Fibroblast of mammary gland (primary cell): Measurements from ENCODE around the gene RALGDS.

Experiments used
- DNase-seq: peaks from one replicate; pipeline ENCODE4 v3.0.0-alpha.2; 2010; ENCODE audit warnings: low read depth
- H3K4me3 ChIP-seq: 2 replicates; pipeline ENCODE4 v1.5.1; 2011; ENCODE audit warnings: low read depth, mild to moderate bottlenecking, low read length, moderate library complexity; ENCODE audit not compliant: control insufficient read depth
- TF ChIP-seq, protein P1 (sequence below): conservative IDR thresholded peaks from 2 replicates; pipeline ENCODE4 v1.5.1; 2011; ENCODE audit warnings: low read depth, low read length, inconsistent platforms; ENCODE audit not compliant: control insufficient read depth, insufficient read depth

RALGDS gene

DNA sequence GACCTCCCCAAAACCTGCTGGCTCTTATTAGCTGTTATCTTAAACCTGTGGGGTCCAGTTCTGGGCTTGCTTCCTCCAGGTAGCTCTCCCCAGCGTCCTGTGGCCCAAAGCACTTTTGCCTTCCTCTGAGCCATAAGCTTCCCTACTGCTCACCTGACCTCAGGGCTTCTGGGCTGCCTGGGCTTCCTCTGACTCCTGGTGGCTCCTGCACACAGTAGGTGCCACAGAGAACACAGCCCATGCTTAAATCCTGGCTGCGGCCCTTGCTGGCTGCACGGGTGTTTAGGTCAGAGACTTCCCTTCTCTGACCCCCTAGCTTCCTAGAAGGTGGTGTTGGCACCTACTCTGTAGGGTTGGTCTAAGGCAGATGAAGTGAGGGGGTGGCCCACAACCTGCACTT, 2.5 kb downstream of the RALGDS start:
- TF ChIP-seq, protein P1, sequence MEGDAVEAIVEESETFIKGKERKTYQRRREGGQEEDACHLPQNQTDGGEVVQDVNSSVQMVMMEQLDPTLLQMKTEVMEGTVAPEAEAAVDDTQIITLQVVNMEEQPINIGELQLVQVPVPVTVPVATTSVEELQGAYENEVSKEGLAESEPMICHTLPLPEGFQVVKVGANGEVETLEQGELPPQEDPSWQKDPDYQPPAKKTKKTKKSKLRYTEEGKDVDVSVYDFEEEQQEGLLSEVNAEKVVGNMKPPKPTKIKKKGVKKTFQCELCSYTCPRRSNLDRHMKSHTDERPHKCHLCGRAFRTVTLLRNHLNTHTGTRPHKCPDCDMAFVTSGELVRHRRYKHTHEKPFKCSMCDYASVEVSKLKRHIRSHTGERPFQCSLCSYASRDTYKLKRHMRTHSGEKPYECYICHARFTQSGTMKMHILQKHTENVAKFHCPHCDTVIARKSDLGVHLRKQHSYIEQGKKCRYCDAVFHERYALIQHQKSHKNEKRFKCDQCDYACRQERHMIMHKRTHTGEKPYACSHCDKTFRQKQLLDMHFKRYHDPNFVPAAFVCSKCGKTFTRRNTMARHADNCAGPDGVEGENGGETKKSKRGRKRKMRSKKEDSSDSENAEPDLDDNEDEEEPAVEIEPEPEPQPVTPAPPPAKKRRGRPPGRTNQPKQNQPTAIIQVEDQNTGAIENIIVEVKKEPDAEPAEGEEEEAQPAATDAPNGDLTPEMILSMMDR: no peak

DNA sequence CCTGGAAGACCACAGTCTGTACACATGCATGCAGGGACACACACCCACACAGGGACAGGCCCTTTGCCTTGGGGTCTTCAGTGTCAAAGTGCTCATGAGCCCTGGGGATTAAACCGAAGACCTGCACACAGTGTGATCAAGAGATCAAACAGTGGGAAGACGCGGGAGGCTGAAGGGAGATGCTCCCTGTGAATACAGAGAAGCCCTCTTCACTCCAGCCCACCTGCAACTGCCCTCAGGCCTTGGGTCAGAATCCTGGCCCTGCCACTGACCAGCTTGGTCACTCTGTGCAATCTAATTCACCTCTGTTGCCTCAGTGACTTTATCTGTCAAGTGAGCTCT, 2.9 kb downstream of the RALGDS start:
- TF ChIP-seq, protein P1: no peak
- DNase-seq: no peak
- no peak overlapping the region for H3K4me3 ChIP-seq

More for the DNA sequence above, 2.5 kb downstream of the RALGDS start:
- DNase-seq: no peak
- no peak overlapping the region for H3K4me3 ChIP-seq

DNA sequence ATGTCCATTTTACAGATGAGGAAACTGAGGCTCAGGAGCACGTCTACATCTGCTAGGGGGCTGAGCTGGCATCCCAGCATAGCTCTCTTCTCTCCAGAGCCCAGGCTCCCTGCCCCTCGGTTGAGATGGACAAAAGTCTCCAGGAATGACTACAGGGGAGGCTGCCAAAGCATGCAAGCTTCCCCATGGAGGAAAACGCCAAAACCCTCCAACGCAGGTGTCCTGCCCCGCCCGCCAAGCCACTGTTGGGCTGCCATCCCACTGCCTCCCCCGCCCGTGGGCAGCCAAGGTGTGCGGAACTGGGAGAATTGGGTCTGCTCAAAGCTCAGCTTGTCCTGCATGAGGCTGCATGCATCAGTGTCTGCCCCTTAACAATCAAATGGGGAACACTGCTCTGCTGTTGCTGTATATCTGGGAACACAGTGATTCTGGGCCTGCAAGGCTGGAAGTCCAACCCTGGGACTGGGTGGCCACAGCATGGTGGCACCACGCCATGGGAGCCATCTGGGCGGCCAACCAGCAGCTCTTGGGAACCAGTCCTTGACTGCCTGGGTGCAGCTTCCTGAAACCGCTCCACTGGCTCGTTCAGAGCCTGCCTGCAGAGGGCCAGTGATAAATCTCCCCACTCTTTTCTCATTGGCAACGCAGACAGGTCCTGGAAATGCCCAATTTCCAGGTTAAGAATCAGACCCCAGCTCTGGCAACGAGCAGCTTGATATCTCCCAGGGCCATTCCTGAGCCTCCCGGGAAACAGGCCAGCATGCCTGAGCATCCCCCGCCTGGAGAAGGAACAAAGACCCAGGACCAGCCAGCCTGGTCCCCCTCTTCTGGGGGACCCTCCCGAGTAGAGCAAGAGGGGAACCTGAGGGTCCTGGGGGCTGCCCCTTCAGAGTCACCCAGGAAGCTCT, 3.5 kb downstream of the RALGDS start:
- DNase-seq: peak; percentile 42
- TF ChIP-seq, protein P1: no peak
- no peak overlapping the region for H3K4me3 ChIP-seq

DNA sequence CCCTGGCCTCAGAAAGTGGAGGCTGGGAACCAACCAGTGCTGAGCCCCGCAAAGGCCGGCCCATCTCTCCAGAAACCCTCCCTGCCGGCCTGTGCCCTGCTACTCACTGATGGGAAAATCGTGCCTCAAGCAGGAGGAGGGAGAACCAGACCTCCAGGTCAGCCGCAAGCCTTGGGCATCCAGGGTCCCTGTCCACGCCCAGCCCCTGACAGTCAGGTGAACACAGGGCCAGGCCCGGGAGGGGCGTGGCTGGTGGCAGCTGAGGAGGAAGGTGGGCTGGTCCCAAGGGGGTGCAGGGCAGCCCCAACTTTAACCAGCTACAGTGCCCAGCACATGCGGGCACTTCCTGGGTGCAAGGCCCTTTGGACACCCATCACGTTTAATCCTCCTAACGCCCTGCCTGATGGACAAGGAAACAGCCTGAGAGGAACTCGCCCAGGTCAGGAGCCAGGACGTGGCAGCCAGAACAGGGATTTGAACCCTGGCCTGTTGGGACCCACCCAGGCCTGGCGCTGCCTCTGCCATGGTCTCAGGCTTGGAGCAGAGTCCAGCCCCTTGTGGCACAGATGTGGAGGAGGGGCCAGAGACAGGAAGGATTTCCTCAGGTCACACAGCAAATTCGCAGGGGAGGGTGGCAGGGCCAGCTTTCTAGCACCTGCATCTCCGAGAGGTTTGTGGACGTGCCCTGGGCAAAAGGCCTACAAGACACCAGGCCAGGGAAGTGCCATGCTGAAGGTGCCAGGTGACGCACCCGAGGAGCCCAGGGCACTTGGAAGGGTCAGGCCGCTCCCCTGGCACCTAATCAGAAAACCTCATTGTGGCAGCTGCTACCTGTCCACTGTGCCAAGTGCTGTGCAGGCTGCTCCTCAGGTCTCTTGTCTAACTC, 4.5 kb downstream of the RALGDS start:
- no peak overlapping the region for H3K4me3 ChIP-seq
- TF ChIP-seq, protein P1: no peak
- no peak for DNase-seq

DNA sequence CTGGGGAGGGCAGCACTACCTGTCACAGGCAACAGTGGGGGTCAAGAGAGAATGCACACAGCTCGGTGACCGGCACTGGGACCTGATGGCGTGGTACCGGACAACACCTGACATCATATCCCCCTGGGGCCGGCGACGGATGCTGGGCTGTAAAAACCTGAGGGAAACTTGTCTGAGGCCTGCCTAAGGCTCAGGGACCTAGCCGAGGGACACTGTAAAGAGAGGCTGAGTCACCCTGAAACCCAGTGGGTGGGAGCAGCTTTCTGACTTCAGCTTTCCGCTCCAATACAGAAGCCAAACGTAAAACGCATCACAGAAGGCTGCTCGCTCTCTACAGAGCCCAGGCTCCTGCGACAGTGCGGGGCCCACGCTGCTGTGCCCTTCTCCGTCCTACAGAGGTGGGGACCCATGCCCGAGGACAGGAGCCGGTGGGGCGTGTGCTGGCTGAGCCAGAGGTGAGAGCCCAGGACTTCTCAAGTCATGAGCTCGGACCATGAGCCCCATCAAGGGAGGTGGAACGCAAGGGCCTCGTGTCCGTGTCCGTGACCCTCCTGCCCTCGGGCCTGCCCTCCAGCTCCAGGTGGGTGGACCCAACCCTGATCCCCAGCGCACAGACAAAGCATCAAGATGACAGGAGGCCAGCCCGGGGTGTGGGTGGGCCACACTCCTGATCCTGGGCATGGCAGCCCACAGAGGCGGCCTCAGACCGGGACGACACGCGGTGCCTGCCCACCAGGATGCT, 5.3 kb downstream of the RALGDS start:
- no peak overlapping the region for H3K4me3 ChIP-seq
- DNase-seq: peak; percentile 61
- TF ChIP-seq, protein P1: no peak

DNA sequence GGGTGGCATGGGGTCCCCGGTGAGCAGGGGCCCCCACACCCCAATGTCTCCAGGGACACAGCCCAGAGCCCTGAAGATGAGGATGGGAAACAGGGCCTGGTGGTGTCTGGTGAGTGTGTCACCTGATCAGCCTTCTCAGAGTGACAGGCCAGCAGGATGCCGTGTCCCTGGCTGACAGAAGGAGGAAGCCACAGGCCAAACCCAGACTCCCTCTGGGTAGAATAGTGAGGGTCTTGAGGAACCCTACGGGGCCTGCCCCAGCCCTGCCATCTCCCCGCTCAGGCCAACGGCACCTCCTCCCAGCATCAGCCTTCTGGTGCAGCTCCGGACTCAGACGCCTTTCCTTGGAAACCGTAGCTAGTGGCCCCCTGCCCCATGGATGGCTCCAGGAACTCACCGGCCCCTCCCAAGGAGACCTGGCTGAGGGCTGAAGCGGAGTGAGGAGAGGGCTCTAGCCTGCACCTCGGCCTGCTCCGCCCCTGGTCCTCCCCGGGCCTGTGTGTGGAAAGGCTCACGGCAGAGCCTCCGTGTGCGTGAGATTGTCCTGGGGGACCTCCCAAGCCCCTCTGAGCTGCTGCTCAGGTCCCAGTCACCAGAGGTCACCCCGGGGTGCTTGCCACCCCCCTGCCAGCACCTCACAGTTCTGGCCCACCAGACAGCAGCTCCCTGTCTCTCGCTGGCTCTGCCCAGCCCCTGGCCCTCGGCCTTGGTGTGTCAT, 6.0 kb downstream of the RALGDS start:
- no peak for DNase-seq
- H3K4me3 ChIP-seq: no peak overlapping the region
- TF ChIP-seq, protein P1: no peak
